ENCODE results near the gene ADPRM.

The ADPRM gene

GRCh38 chr17:10757067-10757466, 59.7 kb downstream of the ADPRM start:
- no peak overlapping the region for H3K4me3 ChIP-seq (ENCODE audit: low read length)
- DNase-seq (ENCODE audit: low read depth, low spot score), result no peak

- DNase-seq (ENCODE audit: low read depth, low spot score), result no peak
- H3K4me3 ChIP-seq (ENCODE audit: low read length), result no peak overlapping the region
Measured at GRCh38 chr17:10757647-10758046, 60.3 kb downstream of the ADPRM start.

- H3K4me3 ChIP-seq (ENCODE audit: low read length), result no peak overlapping the region
- DNase-seq (ENCODE audit: low read depth, low spot score), result no peak
Measured at GRCh38 chr17:10758062-10758461, 60.7 kb downstream of the ADPRM start.
